ENCODE measurements around the gene PPP1R3F. TPM values are rescaled to one million over a fixed set of nuclear protein-coding genes. Genes with fewer than 3 reads are reported as not detected.

PPP1R3F gene
- total and polyA plus RNA-seq, 9 of the 15 experiments (the other 6 are each of a cell fraction or from before 2014, with no cell fraction given) = 0.03 to 0.91 (median 0.43) TPM; not detected in 1

GRCh38 chrX:49277535-49277830 lies 7.9 kb downstream of the PPP1R3F start:
- Histone ChIP-seq H3K79me2 (ENCODE audit: control insufficient read depth, insufficient read depth, low read length) (peaks cover 7% of the 10 kb centered on the region; the same call in 2 of the 3 replicates), H3K9me1 (ENCODE audit: control insufficient read depth, insufficient read depth, low read length) (no peaks in the 10 kb centered on the region), H3K4me3 (no peak overlapping the region), H3K4me2 (ENCODE audit: insufficient read depth, low read length) (peak overlapping the region; percentile 1; the same call in 1 of the 2 replicates), H4K20me1 (replicated peaks; ENCODE audit: control insufficient read depth, insufficient read depth, low read length) (no peaks in the 10 kb centered on the region), H3K9me3 (replicated peaks; ENCODE audit: control insufficient read depth, insufficient read depth, low read depth, low read length) (no peaks in the 10 kb centered on the region), H3K4me1 (replicated peaks in 1 of 2; ENCODE audit: control insufficient read depth in 2 of 2, insufficient read depth in 2 of 2, low read length in 2 of 2) (peaks cover 12 to 16% of the 10 kb centered on the region in 2 experiments; a peak in 4 of 5 replicates), H3K27me3 (ENCODE audit: control insufficient read depth in 2 of 2, insufficient read depth in 2 of 2, low read length in 2 of 2) (no peaks in the 10 kb centered on the region), H3K27ac (ENCODE audit: extremely low read depth, low read depth, low read length) (no peak overlapping the region), H3K9ac (ENCODE audit: insufficient read depth in 1 of 2, low read depth in 2 of 2, low read length in 2 of 2) (no peak overlapping the region; a peak in 1 of 4 replicates), H3K36me3 (ENCODE audit: control insufficient read depth, insufficient read depth, low read length) (no peaks in the 10 kb centered on the region), H2AFZ (ENCODE audit: low read depth, low read length) (peak overlapping the region; percentile 44; the same call in 1 of the 2 replicates)
- intact Hi-C loops (cut with micrococcal nuclease) = no loop called here
- in situ Hi-C loops (cut with MboI) = no loop called here
- TF ChIP-seq HOMEZ (CRISPR knock-in tag; IDR thresholded peaks at IDR 0.05) (no peak), FOS (IDR thresholded peaks at IDR 0.05; ENCODE audit: extremely low read depth, insufficient read length) (no peak)
- BruUV-seq (replicated peaks) = no TSS peak
- DNase-seq (ENCODE audit: extremely low read depth in 1 of 4, low spot score in 3 of 4) = no peak
- FAIRE-seq = peak; percentile 54
- 21% methylated on average over 3 of the region's 3 CpGs for WGBS (ENCODE audit: insufficient coverage, low coverage, missing lambda C conversion rate)
- no peak for ATAC-seq
- POLR2A ChIA-PET = no interaction called here
- CTCF ChIA-PET (ENCODE audit: low intra/inter-chr PET ratio) = no interaction called here

GRCh38 chrX:49278081-49278480 lies 8.5 kb downstream of the PPP1R3F start:
- FAIRE-seq (no peak), ATAC-seq (no peak), DNase-seq (ENCODE audit: extremely low read depth in 1 of 4, low spot score in 3 of 4) (no peak)
- CTCF ChIA-PET (ENCODE audit: low intra/inter-chr PET ratio) = no interaction called here
- Histone ChIP-seq H3K79me2 (ENCODE audit: control insufficient read depth, insufficient read depth, low read length) (peaks cover under 1% of the 10 kb centered on the region; the same call in 1 of the 3 replicates), H3K4me2 (ENCODE audit: insufficient read depth, low read length) (peak overlapping the region; percentile 1; the same call in 1 of the 2 replicates), H3K4me1 (replicated peaks in 1 of 2; ENCODE audit: control insufficient read depth in 2 of 2, insufficient read depth in 2 of 2, low read length in 2 of 2) (peaks cover 15% of the 10 kb centered on the region in 2 experiments; a peak in 3 of 5 replicates), H3K36me3 (ENCODE audit: control insufficient read depth, insufficient read depth, low read length) (no peaks in the 10 kb centered on the region), H3K27me3 (ENCODE audit: control insufficient read depth in 2 of 2, insufficient read depth in 2 of 2, low read length in 2 of 2) (no peaks in the 10 kb centered on the region), H4K20me1 (replicated peaks; ENCODE audit: control insufficient read depth, insufficient read depth, low read length) (no peaks in the 10 kb centered on the region), H3K9ac (ENCODE audit: insufficient read depth in 1 of 2, low read depth in 2 of 2, low read length in 2 of 2) (no peak overlapping the region), H2AFZ (ENCODE audit: low read depth, low read length) (peak overlapping the region; percentile 44; the same call in 1 of the 2 replicates), H3K4me3 (no peak overlapping the region), H3K27ac (ENCODE audit: extremely low read depth, low read depth, low read length) (no peak overlapping the region), H3K9me1 (ENCODE audit: control insufficient read depth, insufficient read depth, low read length) (no peaks in the 10 kb centered on the region), H3K9me3 (replicated peaks; ENCODE audit: control insufficient read depth, insufficient read depth, low read depth, low read length) (no peaks in the 10 kb centered on the region)
- in situ Hi-C loops (cut with MboI) (no loop called here), intact Hi-C loops (cut with micrococcal nuclease) (no loop called here)
- WGBS (ENCODE audit: insufficient coverage, low coverage, missing lambda C conversion rate) = 29% methylated on average over 3 of the region's 3 CpGs
- POLR2A ChIA-PET = no interaction called here
- BruUV-seq (replicated peaks) = no TSS peak
- TF ChIP-seq PURB (CRISPR knock-in tag; IDR thresholded peaks at IDR 0.05; ENCODE audit: low read depth) (no peak), IRF9 (tag; IDR thresholded peaks at IDR 0.05) (no peak), ZMIZ1 (IDR thresholded peaks at IDR 0.05; ENCODE audit: low read depth in 2 of 2, low read length in 2 of 2) (no peak)

Measured in K562 (cell line).